CD14-positive monocyte (primary cell): ENCODE data around the gene MBTD1. TPM values are rescaled to one million over a fixed set of nuclear protein-coding genes. Genes with fewer than 3 reads are reported as not detected.
"Not testable (repeated sequence)": the region's sequence is repeated elsewhere in the genome, so short reads cannot be mapped to it uniquely, and the experiment has no call there.

Source experiments
- DNase-seq, 3 donors: peaks; one replicate each; pipeline ENCODE4 v3.0.0-alpha.2; 2011 to 2022
- H2AFZ ChIP-seq: 2 replicates; pipeline ENCODE4 v1.6.0; 2012; ENCODE audit warnings: mild to moderate bottlenecking, low read depth, low read length, inconsistent platforms; ENCODE audit not compliant: insufficient read depth, poor library complexity, severe bottlenecking
- H3K27ac ChIP-seq, 2 donors: 1 replicate in 1 of 2; 2 replicates in 1 of 2; pipeline ENCODE4 v1.5.1; 2012 to 2013; ENCODE audit warnings: low read length in 2 of 2, control low read depth in 1 of 2, inconsistent platforms in 1 of 2, low read depth in 1 of 2, mild to moderate bottlenecking in 1 of 2
- H3K27me3 ChIP-seq, 2 donors: one replicate each; pipeline versions ENCODE4 v1.6.0 to v1.6.1; 2011 to 2013; ENCODE audit warnings: low read length in 2 of 2; ENCODE audit not compliant: control insufficient read depth in 2 of 2, insufficient read depth in 2 of 2
- H3K36me3 ChIP-seq, 2 donors: replicated peaks in 1 of 2; 1 replicate in 1 of 2; 2 replicates in 1 of 2; pipeline versions ENCODE4 v1.5.1 to v1.6.1; 2012 to 2013; ENCODE audit warnings: low read length in 2 of 2, control low read depth in 1 of 2, inconsistent platforms in 1 of 2, mild to moderate bottlenecking in 1 of 2; ENCODE audit not compliant: insufficient read depth in 2 of 2, control insufficient read depth in 1 of 2
- H3K4me1 ChIP-seq, 2 donors: 1 replicate in 1 of 2; 2 replicates in 1 of 2; pipeline versions ENCODE4 v1.5.1 to v1.6.1; 2012 to 2013; ENCODE audit warnings: low read length in 2 of 2, control low read depth in 1 of 2, inconsistent platforms in 1 of 2, mild to moderate bottlenecking in 1 of 2, moderate library complexity in 1 of 2; ENCODE audit not compliant: insufficient read depth in 2 of 2, control insufficient read depth in 1 of 2
- H3K4me2 ChIP-seq: replicated peaks from 2 replicates; pipeline ENCODE3; 2012; ENCODE audit warnings: low read length, moderate library complexity, mild to moderate bottlenecking; ENCODE audit not compliant: poor library complexity, severe bottlenecking; ENCODE audit errors: extremely low read depth
- H3K4me3 ChIP-seq, 3 experiments: fragments of 200-600 bp in 1 of 3; sonication (generic) in 1 of 3; replicated peaks in 1 of 3; 1 replicate in 2 of 3; 2 replicates in 1 of 3; pipeline ENCODE4 v1.5.1; 2011 to 2013; ENCODE audit warnings: low read length in 3 of 3, mild to moderate bottlenecking in 3 of 3, control low read depth in 2 of 3, low read depth in 2 of 3, inconsistent platforms in 1 of 3, moderate library complexity in 1 of 3
- H3K79me2 ChIP-seq: 2 replicates; pipeline ENCODE4 v1.6.0; 2012; ENCODE audit warnings: mild to moderate bottlenecking, control low read depth, inconsistent platforms, low read length, moderate library complexity; ENCODE audit not compliant: insufficient read depth
- H3K9ac ChIP-seq: 2 replicates; pipeline ENCODE4 v1.6.0; 2017; ENCODE audit warnings: low read length, mild to moderate bottlenecking; ENCODE audit not compliant: insufficient read depth, poor library complexity, severe bottlenecking
- H3K9me3 ChIP-seq, 2 donors: replicated peaks in 1 of 2; 1 replicate in 1 of 2; 2 replicates in 1 of 2; pipeline versions ENCODE4 v1.5.1 to v1.6.1; 2012 to 2013; ENCODE audit warnings: low read length in 2 of 2, control low read depth in 1 of 2; ENCODE audit not compliant: control insufficient read depth in 1 of 2, insufficient read depth in 1 of 2
- H4K20me1 ChIP-seq: 2 replicates; pipeline ENCODE4 v1.6.0; 2012; ENCODE audit warnings: mild to moderate bottlenecking, low read length, control low read depth, moderate library complexity; ENCODE audit not compliant: insufficient read depth
- H3K27ac Mint-ChIP-seq, 7 donors: one replicate each; pipeline ENCODE4 v1.8.0; 2020; ENCODE audit warnings: mild to moderate bottlenecking in 7 of 7, mixed read lengths in 7 of 7, moderate library complexity in 6 of 7, inconsistent platforms in 2 of 7
- H3K27me3 Mint-ChIP-seq, 3 donors: one replicate each; pipeline ENCODE4 v1.8.0; 2021 to 2022; ENCODE audit warnings: low read depth in 3 of 3, mild to moderate bottlenecking in 3 of 3, mixed read lengths in 3 of 3, moderate library complexity in 3 of 3, inconsistent platforms in 1 of 3
- H3K36me3 Mint-ChIP-seq, 2 donors: one replicate each; pipeline ENCODE4 v1.8.0; 2020; ENCODE audit warnings: mixed read lengths in 2 of 2, inconsistent platforms in 1 of 2, mild to moderate bottlenecking in 1 of 2
- H3K4me1 Mint-ChIP-seq: one replicate; pipeline ENCODE4 v1.8.0; 2020; ENCODE audit warnings: mild to moderate bottlenecking, mixed read lengths
- H3K4me3 Mint-ChIP-seq, 2 donors: one replicate each; pipeline ENCODE4 v1.8.0; 2020; ENCODE audit warnings: mild to moderate bottlenecking in 2 of 2, mixed read lengths in 2 of 2, moderate library complexity in 1 of 2
- H3K9me3 Mint-ChIP-seq, 7 donors: one replicate each; pipeline ENCODE4 v1.8.0; 2020 to 2022; ENCODE audit warnings: mixed read lengths in 7 of 7, mild to moderate bottlenecking in 6 of 7, moderate library complexity in 6 of 7, inconsistent platforms in 2 of 7
- CTCF ChIP-seq: fragments of 200-600 bp; IDR thresholded peaks from one replicate; pipeline ENCODE4 v1.8.0; 2022; ENCODE audit warnings: antibody characterized with exemption, mild to moderate bottlenecking
- WGBS: methylation state at CpG from one replicate; pipeline ENCODE4 v1.1.5; 2013; ENCODE audit warnings: missing lambda C conversion rate; ENCODE audit not compliant: insufficient coverage; 5-methylcytosine and 5-hydroxymethylcytosine counted together
- intact Hi-C, 2 donors: fragments of 100-400 bp; cut with micrococcal nuclease; formaldehyde crosslinking; loops; one replicate each; pipeline versions ENCODE4 v1.15.0 to v1.15.1; 2023
- polyA plus RNA-seq, 3 donors: library from polyadenylated mRNA; depleted of rRNA in 1 of 3; unstranded in 2 of 3; stranded (reverse) in 1 of 3; fragments of 300-500 nt in 2 of 3; fragments of >200 nt in 1 of 3; fragmentation: Illumina TruSeq in 2 of 3; gene quantifications; 1 replicate in 2 of 3; 2 replicates in 1 of 3; pipeline ENCODE4 v1.2.3, GENCODE V29; 2012 to 2021

MBTD1 gene
- polyA plus RNA-seq, 3 donors = 5.9 to 11.3 (median 10.0) TPM

GRCh38 chr17:51269991-51270390, 10.1 kb upstream of the MBTD1 start:
- no peak overlapping the region for H3K4me2 ChIP-seq
- no peak overlapping the region for H2AFZ ChIP-seq
- peaks cover 75 to 97% of the 10 kb centered on the region in 2 donors for H3K36me3 Mint-ChIP-seq
- H3K4me1 Mint-ChIP-seq = peaks cover 8% of the 10 kb centered on the region
- intact Hi-C loops = no loop called here
- H3K27me3 Mint-ChIP-seq = peaks cover 0 to 3% (median 0%) of the 10 kb centered on the region in 3 donors
- no peak for TF ChIP-seq CTCF
- H3K27me3 ChIP-seq = no peaks in the 10 kb centered on the region
- H4K20me1 ChIP-seq = peaks cover 30% of the 10 kb centered on the region
- no peaks in the 10 kb centered on the region for H3K4me1 ChIP-seq
- no peak for DNase-seq
- H3K27ac Mint-ChIP-seq = peak overlapping the region in 2 of 7 donors; percentile 4 to 12
- no peak overlapping the region for H3K9ac ChIP-seq
- H3K36me3 ChIP-seq = peaks cover 77 to 99% of the 10 kb centered on the region in 2 donors
- H3K79me2 ChIP-seq = peaks cover 41% of the 10 kb centered on the region
- peak overlapping the region in 1 of 2 donors; percentile 16 for H3K27ac ChIP-seq
- no peaks in the 10 kb centered on the region for H3K9me3 Mint-ChIP-seq
- H3K4me3 ChIP-seq = no peak overlapping the region
- 100% methylated on average over 1 of the region's 6 CpGs for WGBS
- no peaks in the 10 kb centered on the region for H3K9me3 ChIP-seq
- H3K4me3 Mint-ChIP-seq = no peak overlapping the region

GRCh38 chr17:51264466-51264865, 4.6 kb upstream of the MBTD1 start:
- not testable (repeated sequence) for H3K9ac ChIP-seq, DNase-seq, H3K9me3 Mint-ChIP-seq, H3K27me3 Mint-ChIP-seq, H2AFZ ChIP-seq, H3K4me2 ChIP-seq, H3K4me3 Mint-ChIP-seq, H3K9me3 ChIP-seq, H3K27me3 ChIP-seq, H3K4me3 ChIP-seq
- Histone ChIP-seq H4K20me1 (peaks cover 29% of the 10 kb centered on the region), H3K4me1 (peaks cover 22 to 33% of the 10 kb centered on the region in 2 donors), H3K27ac (peak overlapping the region in 1 of 2 donors; percentile 1), H3K79me2 (peaks cover 68% of the 10 kb centered on the region), H3K36me3 (peaks cover 41 to 50% of the 10 kb centered on the region in 2 donors)
- intact Hi-C loops = loop anchor here in 1 of 2 donors (5.0 kb wide), 2 partner anchors 142 to 547 kb away; partner anchors contain the start of genes LUC7L3 and SPAG9
- Mint-ChIP-seq H3K36me3 (peaks cover 45 to 58% of the 10 kb centered on the region in 2 donors), H3K4me1 (peaks cover 27% of the 10 kb centered on the region), H3K27ac (peak overlapping the region in 5 of 7 donors; percentile 43 to 85 (median 72))
- WGBS = no CpG with 5 or more reads among the region's 4 CpGs
